Measurements from ENCODE around the gene EPB42. TPM values are rescaled to one million over a fixed set of nuclear protein-coding genes. Genes with fewer than 3 reads are reported as not detected.

EPB42 gene
- polyA plus RNA-seq, 1 donor (not counting 4 experiments of a cell fraction or from before 2014, with no cell fraction given) = not detected

DNA sequence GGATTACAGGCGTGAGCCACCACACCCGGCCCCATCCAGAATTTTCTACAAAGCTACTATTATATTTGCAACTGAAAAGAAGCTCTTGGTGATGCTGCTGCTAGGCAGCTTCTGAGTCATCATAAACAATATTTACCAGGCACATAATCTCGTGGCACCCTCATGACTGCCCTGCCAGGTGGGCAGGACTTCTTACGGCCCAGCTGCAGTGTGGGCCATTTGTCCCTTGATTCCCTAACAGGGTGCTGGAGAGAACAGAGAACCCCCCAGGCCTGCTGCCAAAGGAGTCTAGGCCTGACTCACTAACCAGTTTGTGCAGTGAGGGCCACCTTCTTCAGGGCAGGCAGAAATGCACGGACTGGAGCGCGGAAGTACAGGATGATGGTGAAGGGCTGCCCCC, 4.9 kb downstream of the EPB42 start:
- Histone ChIP-seq H3K9me1 (ENCODE audit: control insufficient read depth, extremely low read depth, insufficient read depth, low read length) (no peaks in the 10 kb centered on the region), H3K9ac (ENCODE audit: control insufficient read depth, extremely low read depth, insufficient read depth, low read length) (no peak overlapping the region), H2AFZ (ENCODE audit: control insufficient read depth, low read length) (no peak overlapping the region), H3K4me1 (ENCODE audit: control insufficient read depth, extremely low read depth, insufficient read depth, low read length) (peaks cover 8% of the 10 kb centered on the region), H3K36me3 (ENCODE audit: control insufficient read depth in 2 of 2, extremely low read depth in 1 of 2, insufficient read depth in 2 of 2, low read length in 2 of 2) (no peaks in the 10 kb centered on the region), H4K20me1 (ENCODE audit: control insufficient read depth, extremely low read depth, insufficient read depth, low read length) (no peaks in the 10 kb centered on the region), H3K27me3 (ENCODE audit: control insufficient read depth, extremely low read depth, insufficient read depth, low read length) (no peaks in the 10 kb centered on the region), H3K27ac (ENCODE audit: control insufficient read depth, insufficient read depth, low read length) (peak overlapping the region; percentile 10), H3K4me2 (ENCODE audit: control insufficient read depth, extremely low read depth, insufficient read depth, low read depth, low read length) (no peak overlapping the region), H3K4me3 (ENCODE audit: control insufficient read depth in 2 of 3, extremely low read depth in 1 of 3, insufficient read depth in 2 of 3, low read depth in 1 of 3, low read length in 3 of 3) (no peak overlapping the region), H3K9me3 (ENCODE audit: control insufficient read depth, low read depth, low read length) (no peaks in the 10 kb centered on the region), H3K79me2 (ENCODE audit: control insufficient read depth, insufficient read depth, low read length) (no peaks in the 10 kb centered on the region)
- no peak for TF ChIP-seq EZH2 (IDR thresholded peaks at IDR 0.05; ENCODE audit: low read length)
- TF ChIP-seq, protein P1, sequence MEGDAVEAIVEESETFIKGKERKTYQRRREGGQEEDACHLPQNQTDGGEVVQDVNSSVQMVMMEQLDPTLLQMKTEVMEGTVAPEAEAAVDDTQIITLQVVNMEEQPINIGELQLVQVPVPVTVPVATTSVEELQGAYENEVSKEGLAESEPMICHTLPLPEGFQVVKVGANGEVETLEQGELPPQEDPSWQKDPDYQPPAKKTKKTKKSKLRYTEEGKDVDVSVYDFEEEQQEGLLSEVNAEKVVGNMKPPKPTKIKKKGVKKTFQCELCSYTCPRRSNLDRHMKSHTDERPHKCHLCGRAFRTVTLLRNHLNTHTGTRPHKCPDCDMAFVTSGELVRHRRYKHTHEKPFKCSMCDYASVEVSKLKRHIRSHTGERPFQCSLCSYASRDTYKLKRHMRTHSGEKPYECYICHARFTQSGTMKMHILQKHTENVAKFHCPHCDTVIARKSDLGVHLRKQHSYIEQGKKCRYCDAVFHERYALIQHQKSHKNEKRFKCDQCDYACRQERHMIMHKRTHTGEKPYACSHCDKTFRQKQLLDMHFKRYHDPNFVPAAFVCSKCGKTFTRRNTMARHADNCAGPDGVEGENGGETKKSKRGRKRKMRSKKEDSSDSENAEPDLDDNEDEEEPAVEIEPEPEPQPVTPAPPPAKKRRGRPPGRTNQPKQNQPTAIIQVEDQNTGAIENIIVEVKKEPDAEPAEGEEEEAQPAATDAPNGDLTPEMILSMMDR (optimal IDR thresholded peaks at IDR 0.05 in 1 of 3, IDR thresholded peaks at IDR 0.05 in 1 of 3, conservative IDR thresholded peaks at IDR 0.05 in 1 of 3; ENCODE audit: extremely low read depth in 1 of 3, insufficient read depth in 2 of 3, low read length in 3 of 3) = no peak
- dilution Hi-C loops (cut with MboI; ENCODE audit: extremely low pct_ligation_motif_present, low sequenced_read_pairs) = no loop called here
- DNase-seq (ENCODE audit: low read depth, low spot score) (peak; percentile 30), FAIRE-seq (no peak)

DNA sequence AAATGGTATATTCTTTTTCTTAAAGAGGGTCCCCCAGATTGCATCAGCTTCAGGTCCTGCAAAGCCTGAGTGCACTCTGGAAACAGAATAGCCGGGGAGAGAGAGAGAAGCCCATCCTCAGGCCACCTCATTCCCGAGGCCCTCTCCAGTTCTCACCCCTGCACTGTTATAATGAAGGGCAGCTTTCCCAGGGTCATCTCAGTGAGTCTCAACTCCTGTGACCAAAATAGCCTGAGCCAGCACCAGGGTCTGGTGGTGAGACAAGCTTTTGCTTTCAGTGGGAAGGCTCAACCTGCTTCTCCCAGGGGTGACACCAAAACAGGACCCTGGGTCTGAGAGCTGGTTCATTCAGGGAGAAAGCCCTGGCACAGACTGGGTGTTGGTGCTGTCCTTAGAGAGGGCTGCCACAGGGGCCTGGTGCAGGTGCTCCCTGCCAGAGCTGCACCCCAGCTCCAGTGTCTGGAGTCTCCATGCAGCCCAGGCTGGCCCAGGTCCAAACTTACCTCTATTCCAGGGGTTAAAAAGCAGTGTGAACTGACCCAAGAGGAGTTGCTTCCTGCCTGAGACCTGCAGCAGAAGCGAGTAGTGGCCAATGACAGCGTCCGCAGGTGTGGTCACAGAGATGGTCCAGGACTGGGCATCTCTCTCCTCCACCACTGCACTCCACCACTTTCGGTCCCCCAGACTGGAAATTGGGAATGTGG, 6.1 kb downstream of the EPB42 start:
- Histone ChIP-seq H3K27ac (ENCODE audit: control insufficient read depth, insufficient read depth, low read length) (no peak overlapping the region), H3K9ac (ENCODE audit: control insufficient read depth, extremely low read depth, insufficient read depth, low read length) (no peak overlapping the region), H3K79me2 (ENCODE audit: control insufficient read depth, insufficient read depth, low read length) (no peaks in the 10 kb centered on the region), H3K9me1 (ENCODE audit: control insufficient read depth, extremely low read depth, insufficient read depth, low read length) (no peaks in the 10 kb centered on the region), H3K4me1 (ENCODE audit: control insufficient read depth, extremely low read depth, insufficient read depth, low read length) (peaks cover 8% of the 10 kb centered on the region), H3K27me3 (ENCODE audit: control insufficient read depth, extremely low read depth, insufficient read depth, low read length) (peaks cover 3% of the 10 kb centered on the region), H4K20me1 (ENCODE audit: control insufficient read depth, extremely low read depth, insufficient read depth, low read length) (no peaks in the 10 kb centered on the region), H2AFZ (ENCODE audit: control insufficient read depth, low read length) (no peak overlapping the region), H3K9me3 (ENCODE audit: control insufficient read depth, low read depth, low read length) (no peaks in the 10 kb centered on the region), H3K4me3 (ENCODE audit: control insufficient read depth in 2 of 3, extremely low read depth in 1 of 3, insufficient read depth in 2 of 3, low read depth in 1 of 3, low read length in 3 of 3) (no peak overlapping the region), H3K4me2 (ENCODE audit: control insufficient read depth, extremely low read depth, insufficient read depth, low read depth, low read length) (no peak overlapping the region), H3K36me3 (ENCODE audit: control insufficient read depth in 2 of 2, extremely low read depth in 1 of 2, insufficient read depth in 2 of 2, low read length in 2 of 2) (no peaks in the 10 kb centered on the region)
- no peak for TF ChIP-seq EZH2 (IDR thresholded peaks at IDR 0.05; ENCODE audit: low read length)
- TF ChIP-seq, protein P1 (optimal IDR thresholded peaks at IDR 0.05 in 1 of 3, IDR thresholded peaks at IDR 0.05 in 1 of 3, conservative IDR thresholded peaks at IDR 0.05 in 1 of 3; ENCODE audit: extremely low read depth in 1 of 3, insufficient read depth in 2 of 3, low read length in 3 of 3) = no peak
- dilution Hi-C loops (cut with MboI; ENCODE audit: extremely low pct_ligation_motif_present, low sequenced_read_pairs) = no loop called here
- FAIRE-seq = no peak
- no peak for DNase-seq (ENCODE audit: low read depth, low spot score)
